ENCODE data around the gene LAD1. TPM values are rescaled to one million over a fixed set of nuclear protein-coding genes. Genes with fewer than 3 reads are reported as not detected.

LAD1 gene
- total and polyA plus RNA-seq, 2 of the 13 experiments (the other 11 are each of a cell fraction or from before 2014, with no cell fraction given): 10.8 to 65.6 TPM

DNA sequence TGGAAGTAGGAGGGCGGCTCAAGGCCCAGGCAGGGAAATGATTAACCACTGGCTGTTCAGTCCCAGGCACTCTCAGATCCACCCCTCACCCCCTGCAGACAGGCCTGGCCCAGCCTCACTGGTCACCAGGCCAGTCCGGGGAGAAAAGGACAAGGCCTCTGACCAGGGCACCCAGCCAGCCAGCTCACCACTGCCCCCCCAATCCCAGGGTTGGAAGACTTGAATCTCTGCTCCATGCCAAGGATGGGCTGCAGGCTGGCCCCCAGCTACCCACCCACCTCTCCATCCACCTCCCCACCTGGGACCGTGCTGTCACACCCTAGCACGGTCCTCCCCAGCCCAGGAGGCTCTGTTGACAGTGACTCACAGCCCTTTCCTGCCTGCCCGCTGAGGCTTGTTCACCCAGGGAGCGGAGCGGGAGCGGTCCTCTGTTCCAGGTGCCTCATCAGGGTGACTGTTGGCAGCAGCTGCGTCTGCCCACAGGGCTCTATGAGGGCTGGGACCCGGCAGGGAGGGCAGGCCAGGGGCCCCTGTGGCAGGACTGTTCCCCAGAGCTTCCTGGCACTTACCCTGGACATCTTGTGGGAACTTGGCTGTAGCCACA, 2.2 kb downstream of the LAD1 start (continued):
- TF ChIP-seq MAFG (CRISPR knock-in tag; IDR thresholded peaks at IDR 0.05): no peak
- peak; percentile 89; the same call in 1 of the 2 replicates for TF ChIP-seq ZNF891 (CRISPR knock-in tag; IDR thresholded peaks at IDR 0.05)
- TF ChIP-seq SMC3 (IDR thresholded peaks at IDR 0.05; ENCODE audit: low read length): no peak
- TF ChIP-seq RFX1 (IDR thresholded peaks at IDR 0.05): no peak
- TF ChIP-seq KAT8 (CRISPR knock-in tag; IDR thresholded peaks at IDR 0.05): peak; percentile 44
- no peak for TF ChIP-seq SIN3B (IDR thresholded peaks at IDR 0.05; ENCODE audit: low read length)
- TF ChIP-seq LCORL (IDR thresholded peaks at IDR 0.05): no peak
- peak; percentile 83 for TF ChIP-seq LCORL (CRISPR knock-in tag; IDR thresholded peaks at IDR 0.05)
- 0 out of 2 replicates have a peak, but pooled peaks have one; percentile 16 for TF ChIP-seq GATAD1 (CRISPR knock-in tag; IDR thresholded peaks at IDR 0.05)
- TF ChIP-seq, protein P1, sequence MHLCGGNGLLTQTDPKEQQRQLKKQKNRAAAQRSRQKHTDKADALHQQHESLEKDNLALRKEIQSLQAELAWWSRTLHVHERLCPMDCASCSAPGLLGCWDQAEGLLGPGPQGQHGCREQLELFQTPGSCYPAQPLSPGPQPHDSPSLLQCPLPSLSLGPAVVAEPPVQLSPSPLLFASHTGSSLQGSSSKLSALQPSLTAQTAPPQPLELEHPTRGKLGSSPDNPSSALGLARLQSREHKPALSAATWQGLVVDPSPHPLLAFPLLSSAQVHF (CRISPR knock-in tag; IDR thresholded peaks at IDR 0.05): no peak
- TF ChIP-seq ZNF10 (CRISPR knock-in tag; IDR thresholded peaks at IDR 0.05; ENCODE audit: borderline replicate concordance, low read depth): no peak
- TF ChIP-seq MIXL1 (CRISPR knock-in tag; IDR thresholded peaks at IDR 0.05): 0 out of 2 replicates have a peak, but pooled peaks have one; percentile 8
- no peak for TF ChIP-seq SMARCC2 (IDR thresholded peaks at IDR 0.05)
- TF ChIP-seq, protein P2, sequence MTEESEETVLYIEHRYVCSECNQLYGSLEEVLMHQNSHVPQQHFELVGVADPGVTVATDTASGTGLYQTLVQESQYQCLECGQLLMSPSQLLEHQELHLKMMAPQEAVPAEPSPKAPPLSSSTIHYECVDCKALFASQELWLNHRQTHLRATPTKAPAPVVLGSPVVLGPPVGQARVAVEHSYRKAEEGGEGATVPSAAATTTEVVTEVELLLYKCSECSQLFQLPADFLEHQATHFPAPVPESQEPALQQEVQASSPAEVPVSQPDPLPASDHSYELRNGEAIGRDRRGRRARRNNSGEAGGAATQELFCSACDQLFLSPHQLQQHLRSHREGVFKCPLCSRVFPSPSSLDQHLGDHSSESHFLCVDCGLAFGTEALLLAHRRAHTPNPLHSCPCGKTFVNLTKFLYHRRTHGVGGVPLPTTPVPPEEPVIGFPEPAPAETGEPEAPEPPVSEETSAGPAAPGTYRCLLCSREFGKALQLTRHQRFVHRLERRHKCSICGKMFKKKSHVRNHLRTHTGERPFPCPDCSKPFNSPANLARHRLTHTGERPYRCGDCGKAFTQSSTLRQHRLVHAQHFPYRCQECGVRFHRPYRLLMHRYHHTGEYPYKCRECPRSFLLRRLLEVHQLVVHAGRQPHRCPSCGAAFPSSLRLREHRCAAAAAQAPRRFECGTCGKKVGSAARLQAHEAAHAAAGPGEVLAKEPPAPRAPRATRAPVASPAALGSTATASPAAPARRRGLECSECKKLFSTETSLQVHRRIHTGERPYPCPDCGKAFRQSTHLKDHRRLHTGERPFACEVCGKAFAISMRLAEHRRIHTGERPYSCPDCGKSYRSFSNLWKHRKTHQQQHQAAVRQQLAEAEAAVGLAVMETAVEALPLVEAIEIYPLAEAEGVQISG (CRISPR knock-in tag; IDR thresholded peaks at IDR 0.05): peak; percentile 29; the same call in 1 of the 2 replicates
- TF ChIP-seq FOXK1 (CRISPR knock-in tag; IDR thresholded peaks at IDR 0.05; ENCODE audit: borderline replicate concordance, low read depth): peak; percentile 55; the same call in 1 of the 2 replicates
- no peak for TF ChIP-seq SMAD9 (CRISPR knock-in tag; IDR thresholded peaks at IDR 0.05)
- no peak for TF ChIP-seq NR2F1 (CRISPR knock-in tag; IDR thresholded peaks at IDR 0.05)
- TF ChIP-seq ZNF772 (CRISPR knock-in tag; IDR thresholded peaks at IDR 0.05): peak; percentile 71; the same call in 1 of the 2 replicates
- TF ChIP-seq, protein P3, sequence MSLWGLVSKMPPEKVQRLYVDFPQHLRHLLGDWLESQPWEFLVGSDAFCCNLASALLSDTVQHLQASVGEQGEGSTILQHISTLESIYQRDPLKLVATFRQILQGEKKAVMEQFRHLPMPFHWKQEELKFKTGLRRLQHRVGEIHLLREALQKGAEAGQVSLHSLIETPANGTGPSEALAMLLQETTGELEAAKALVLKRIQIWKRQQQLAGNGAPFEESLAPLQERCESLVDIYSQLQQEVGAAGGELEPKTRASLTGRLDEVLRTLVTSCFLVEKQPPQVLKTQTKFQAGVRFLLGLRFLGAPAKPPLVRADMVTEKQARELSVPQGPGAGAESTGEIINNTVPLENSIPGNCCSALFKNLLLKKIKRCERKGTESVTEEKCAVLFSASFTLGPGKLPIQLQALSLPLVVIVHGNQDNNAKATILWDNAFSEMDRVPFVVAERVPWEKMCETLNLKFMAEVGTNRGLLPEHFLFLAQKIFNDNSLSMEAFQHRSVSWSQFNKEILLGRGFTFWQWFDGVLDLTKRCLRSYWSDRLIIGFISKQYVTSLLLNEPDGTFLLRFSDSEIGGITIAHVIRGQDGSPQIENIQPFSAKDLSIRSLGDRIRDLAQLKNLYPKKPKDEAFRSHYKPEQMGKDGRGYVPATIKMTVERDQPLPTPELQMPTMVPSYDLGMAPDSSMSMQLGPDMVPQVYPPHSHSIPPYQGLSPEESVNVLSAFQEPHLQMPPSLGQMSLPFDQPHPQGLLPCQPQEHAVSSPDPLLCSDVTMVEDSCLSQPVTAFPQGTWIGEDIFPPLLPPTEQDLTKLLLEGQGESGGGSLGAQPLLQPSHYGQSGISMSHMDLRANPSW (CRISPR knock-in tag; IDR thresholded peaks at IDR 0.05; ENCODE audit: borderline replicate concordance): peak; percentile 70; the same call in 1 of the 2 replicates
- TF ChIP-seq ZNF292 (CRISPR knock-in tag; IDR thresholded peaks at IDR 0.05; ENCODE audit: borderline replicate concordance, low read depth): peak; percentile 69
- TF ChIP-seq ZNF619 (CRISPR knock-in tag; IDR thresholded peaks at IDR 0.05): no peak; the same call in 1 of the 2 replicates
- TF ChIP-seq SP2 (CRISPR knock-in tag; IDR thresholded peaks at IDR 0.05): no peak
- TF ChIP-seq SAFB2 (CRISPR knock-in tag; IDR thresholded peaks at IDR 0.05; ENCODE audit: borderline replicate concordance, low read depth): 0 out of 2 replicates have a peak, but pooled peaks have one; percentile 20
- no peak for TF ChIP-seq ZFP41 (CRISPR knock-in tag; IDR thresholded peaks at IDR 0.05; ENCODE audit: borderline replicate concordance)
- TF ChIP-seq TCF12 (IDR thresholded peaks at IDR 0.05): no peak
- TF ChIP-seq TCF12 (CRISPR knock-in tag; IDR thresholded peaks at IDR 0.05): no peak

Measured in HepG2 (cell line).